GM12878 (cell line): ENCODE data around the gene TSHZ2.

Source experiments
- EZH2 ChIP-seq: IDR thresholded peaks from 2 replicates; pipeline ENCODE4 v1.6.1; 2012; ENCODE audit warnings: low read depth, mild to moderate bottlenecking, control low read depth, inconsistent platforms, low read length, borderline replicate concordance; ENCODE audit not compliant: control insufficient read depth
- KDM1A ChIP-seq: fragments of 200-600 bp; sonication (generic); IDR thresholded peaks from 2 replicates; pipeline ENCODE4 v1.6.1; 2016; ENCODE audit warnings: borderline replicate concordance
- POLR2AphosphoS5 ChIP-seq: IDR thresholded peaks from 2 replicates; pipeline ENCODE4 v1.6.1; 2011; ENCODE audit warnings: mild to moderate bottlenecking, low read length, inconsistent platforms
- TBL1XR1 ChIP-seq: IDR thresholded peaks from 2 replicates; pipeline ENCODE4 v1.6.1; 2012; ENCODE audit warnings: low read depth, low read length, improper control_type of control experiment
- TF ChIP-seq, protein P1 (sequence below), 3 experiments: IDR thresholded peaks in 2 of 3; conservative IDR thresholded peaks in 1 of 3; 2 replicates each; pipeline ENCODE4 v1.5.1; 2011; ENCODE audit warnings: low read depth in 3 of 3, low read length in 3 of 3, mild to moderate bottlenecking in 3 of 3, control low read depth in 2 of 3, moderate library complexity in 2 of 3, inconsistent platforms in 1 of 3, mixed read lengths in 1 of 3; ENCODE audit not compliant: control insufficient read depth in 2 of 3, insufficient read depth in 1 of 3; ENCODE audit errors: extremely low read depth in 1 of 3

- TF ChIP-seq, protein P1, sequence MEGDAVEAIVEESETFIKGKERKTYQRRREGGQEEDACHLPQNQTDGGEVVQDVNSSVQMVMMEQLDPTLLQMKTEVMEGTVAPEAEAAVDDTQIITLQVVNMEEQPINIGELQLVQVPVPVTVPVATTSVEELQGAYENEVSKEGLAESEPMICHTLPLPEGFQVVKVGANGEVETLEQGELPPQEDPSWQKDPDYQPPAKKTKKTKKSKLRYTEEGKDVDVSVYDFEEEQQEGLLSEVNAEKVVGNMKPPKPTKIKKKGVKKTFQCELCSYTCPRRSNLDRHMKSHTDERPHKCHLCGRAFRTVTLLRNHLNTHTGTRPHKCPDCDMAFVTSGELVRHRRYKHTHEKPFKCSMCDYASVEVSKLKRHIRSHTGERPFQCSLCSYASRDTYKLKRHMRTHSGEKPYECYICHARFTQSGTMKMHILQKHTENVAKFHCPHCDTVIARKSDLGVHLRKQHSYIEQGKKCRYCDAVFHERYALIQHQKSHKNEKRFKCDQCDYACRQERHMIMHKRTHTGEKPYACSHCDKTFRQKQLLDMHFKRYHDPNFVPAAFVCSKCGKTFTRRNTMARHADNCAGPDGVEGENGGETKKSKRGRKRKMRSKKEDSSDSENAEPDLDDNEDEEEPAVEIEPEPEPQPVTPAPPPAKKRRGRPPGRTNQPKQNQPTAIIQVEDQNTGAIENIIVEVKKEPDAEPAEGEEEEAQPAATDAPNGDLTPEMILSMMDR (IDR thresholded peaks at IDR 0.05 in 2 of 3, conservative IDR thresholded peaks at IDR 0.05 in 1 of 3; ENCODE audit: control insufficient read depth in 2 of 3, extremely low read depth in 1 of 3, insufficient read depth in 1 of 3, low read depth in 3 of 3, low read length in 3 of 3): no peak
- TF ChIP-seq EZH2: no peak
- TF ChIP-seq POLR2AphosphoS5: no peak
- TF ChIP-seq KDM1A: no peak
- no peak for TF ChIP-seq TBL1XR1
Measured at GRCh38 chr20:53445321-53445731, 473.2 kb downstream of the TSHZ2 start.
